ENCODE results near the gene IFTAP.

Gene IFTAP

GRCh38 chr11:36688132-36688531, 93.8 kb downstream of the IFTAP start:
- Histone ChIP-seq H3K4me3 (ENCODE audit: low read length) (no peak overlapping the region), H3K27me3 (ENCODE audit: insufficient read depth, low read length, poor library complexity) (no peaks in the 10 kb centered on the region), H3K27ac (ENCODE audit: low read depth, low read length) (no peak overlapping the region), H3K56ac (ENCODE audit: low read length) (no peak overlapping the region), H3K23ac (ENCODE audit: low read length) (no peak overlapping the region), H2BK15ac (replicated peaks; ENCODE audit: low read depth) (no peak overlapping the region), H3K18ac (ENCODE audit: low read length) (no peak overlapping the region), H3K9ac (ENCODE audit: low read length) (no peak overlapping the region), H3K36me3 (ENCODE audit: control insufficient read depth, insufficient read depth, low read length) (no peaks in the 10 kb centered on the region), H4K5ac (ENCODE audit: low read length) (no peak overlapping the region), H2BK5ac (ENCODE audit: low read length) (no peak overlapping the region), H2AK5ac (ENCODE audit: low read length) (no peak overlapping the region), H3K4me2 (ENCODE audit: low read length) (no peak overlapping the region), H3K79me2 (ENCODE audit: control insufficient read depth, insufficient read depth, low read length) (no peaks in the 10 kb centered on the region), H3K4me1 (ENCODE audit: control insufficient read depth, low read depth, low read length) (no peaks in the 10 kb centered on the region), H3K79me1 (ENCODE audit: low read length) (no peaks in the 10 kb centered on the region), H3K4ac (ENCODE audit: low read depth, low read length) (no peak overlapping the region), H2BK120ac (ENCODE audit: low read depth, low read length) (no peak overlapping the region), H4K8ac (ENCODE audit: low read depth, low read length) (no peak overlapping the region)
- DNase-seq, result no peak
- WGBS (ENCODE audit: extremely low coverage, insufficient coverage, low lambda C conversion rate), result no CpG with 5 or more reads among the region's 2 CpGs

- H3K23ac ChIP-seq (ENCODE audit: low read length), result no peak overlapping the region
- H3K79me2 ChIP-seq (ENCODE audit: control insufficient read depth, insufficient read depth, low read length), result no peaks in the 10 kb centered on the region
- H3K27ac ChIP-seq (ENCODE audit: low read depth, low read length), result no peak overlapping the region
- no peak overlapping the region for H3K18ac ChIP-seq (ENCODE audit: low read length)
- no peaks in the 10 kb centered on the region for H3K79me1 ChIP-seq (ENCODE audit: low read length)
- H3K4ac ChIP-seq (ENCODE audit: low read depth, low read length), result no peak overlapping the region
- H2AK5ac ChIP-seq (ENCODE audit: low read length), result no peak overlapping the region
- no peak overlapping the region for H3K4me3 ChIP-seq (ENCODE audit: low read length)
- H3K9ac ChIP-seq (ENCODE audit: low read length), result no peak overlapping the region
- no peak overlapping the region for H3K4me2 ChIP-seq (ENCODE audit: low read length)
- no peaks in the 10 kb centered on the region for H3K36me3 ChIP-seq (ENCODE audit: control insufficient read depth, insufficient read depth, low read length)
- no peak overlapping the region for H2BK5ac ChIP-seq (ENCODE audit: low read length)
- H4K5ac ChIP-seq (ENCODE audit: low read length), result no peak overlapping the region
- H3K56ac ChIP-seq (ENCODE audit: low read length), result no peak overlapping the region
- no peak overlapping the region for H2BK120ac ChIP-seq (ENCODE audit: low read depth, low read length)
- H4K8ac ChIP-seq (ENCODE audit: low read depth, low read length), result no peak overlapping the region
- H3K27me3 ChIP-seq (ENCODE audit: insufficient read depth, low read length, poor library complexity), result no peaks in the 10 kb centered on the region
- no CpG with 5 or more reads among the region's 7 CpGs for WGBS (ENCODE audit: extremely low coverage, insufficient coverage, low lambda C conversion rate)
- H3K4me1 ChIP-seq (ENCODE audit: control insufficient read depth, low read depth, low read length), result no peaks in the 10 kb centered on the region
- no peak for DNase-seq
- no peak overlapping the region for H2BK15ac ChIP-seq (replicated peaks; ENCODE audit: low read depth)
These were observed 94.4 kb downstream of the IFTAP start for GRCh38 chr11:36688571-36689291.

- Histone ChIP-seq H2AK5ac (ENCODE audit: low read length) (no peak overlapping the region), H3K27me3 (ENCODE audit: insufficient read depth, low read length, poor library complexity) (no peaks in the 10 kb centered on the region), H3K79me1 (ENCODE audit: low read length) (no peaks in the 10 kb centered on the region), H4K5ac (ENCODE audit: low read length) (no peak overlapping the region), H3K4ac (ENCODE audit: low read depth, low read length) (no peak overlapping the region), H2BK5ac (ENCODE audit: low read length) (no peak overlapping the region), H3K36me3 (ENCODE audit: control insufficient read depth, insufficient read depth, low read length) (no peaks in the 10 kb centered on the region), H3K4me3 (ENCODE audit: low read length) (no peak overlapping the region), H3K27ac (ENCODE audit: low read depth, low read length) (no peak overlapping the region), H3K23ac (ENCODE audit: low read length) (no peak overlapping the region), H3K56ac (ENCODE audit: low read length) (no peak overlapping the region), H4K8ac (ENCODE audit: low read depth, low read length) (no peak overlapping the region), H2BK120ac (ENCODE audit: low read depth, low read length) (no peak overlapping the region), H3K4me2 (ENCODE audit: low read length) (no peak overlapping the region), H3K4me1 (ENCODE audit: control insufficient read depth, low read depth, low read length) (no peaks in the 10 kb centered on the region), H3K9ac (ENCODE audit: low read length) (no peak overlapping the region), H3K18ac (ENCODE audit: low read length) (no peak overlapping the region), H2BK15ac (replicated peaks; ENCODE audit: low read depth) (no peak overlapping the region), H3K79me2 (ENCODE audit: control insufficient read depth, insufficient read depth, low read length) (no peaks in the 10 kb centered on the region)
- no peak for DNase-seq
- WGBS (ENCODE audit: extremely low coverage, insufficient coverage, low lambda C conversion rate), result no CpG with 5 or more reads among the region's 4 CpGs
These were observed 95.1 kb downstream of the IFTAP start for GRCh38 chr11:36689442-36689841.

GRCh38 chr11:36692704-36693103, 98.4 kb downstream of the IFTAP start:
- Histone ChIP-seq H3K9ac (ENCODE audit: low read length) (no peak overlapping the region), H3K4me2 (ENCODE audit: low read length) (no peak overlapping the region), H3K56ac (ENCODE audit: low read length) (no peak overlapping the region), H3K4me1 (ENCODE audit: control insufficient read depth, low read depth, low read length) (no peaks in the 10 kb centered on the region), H3K4ac (ENCODE audit: low read depth, low read length) (no peak overlapping the region), H3K4me3 (ENCODE audit: low read length) (no peak overlapping the region), H3K79me2 (ENCODE audit: control insufficient read depth, insufficient read depth, low read length) (no peaks in the 10 kb centered on the region), H4K5ac (ENCODE audit: low read length) (no peak overlapping the region), H3K36me3 (ENCODE audit: control insufficient read depth, insufficient read depth, low read length) (no peaks in the 10 kb centered on the region), H2BK5ac (ENCODE audit: low read length) (no peak overlapping the region), H3K27me3 (ENCODE audit: insufficient read depth, low read length, poor library complexity) (no peaks in the 10 kb centered on the region), H2AK5ac (ENCODE audit: low read length) (no peak overlapping the region), H3K79me1 (ENCODE audit: low read length) (no peaks in the 10 kb centered on the region), H4K8ac (ENCODE audit: low read depth, low read length) (no peak overlapping the region), H3K27ac (ENCODE audit: low read depth, low read length) (no peak overlapping the region), H2BK120ac (ENCODE audit: low read depth, low read length) (no peak overlapping the region), H3K23ac (ENCODE audit: low read length) (no peak overlapping the region), H3K18ac (ENCODE audit: low read length) (no peak overlapping the region), H2BK15ac (replicated peaks; ENCODE audit: low read depth) (no peak overlapping the region)
- no peak for DNase-seq
- WGBS (ENCODE audit: extremely low coverage, insufficient coverage, low lambda C conversion rate), result no CpG with 5 or more reads among the region's 1 CpG

GRCh38 chr11:36693139-36693843, 99.0 kb downstream of the IFTAP start:
- Histone ChIP-seq H2AK5ac (ENCODE audit: low read length) (no peak overlapping the region), H3K9ac (ENCODE audit: low read length) (no peak overlapping the region), H3K27me3 (ENCODE audit: insufficient read depth, low read length, poor library complexity) (no peaks in the 10 kb centered on the region), H3K4me2 (ENCODE audit: low read length) (no peak overlapping the region), H3K18ac (ENCODE audit: low read length) (no peak overlapping the region), H3K4ac (ENCODE audit: low read depth, low read length) (no peak overlapping the region), H3K56ac (ENCODE audit: low read length) (no peak overlapping the region), H4K5ac (ENCODE audit: low read length) (no peak overlapping the region), H3K23ac (ENCODE audit: low read length) (no peak overlapping the region), H2BK120ac (ENCODE audit: low read depth, low read length) (no peak overlapping the region), H4K8ac (ENCODE audit: low read depth, low read length) (no peak overlapping the region), H3K4me1 (ENCODE audit: control insufficient read depth, low read depth, low read length) (no peaks in the 10 kb centered on the region), H3K36me3 (ENCODE audit: control insufficient read depth, insufficient read depth, low read length) (no peaks in the 10 kb centered on the region), H3K79me2 (ENCODE audit: control insufficient read depth, insufficient read depth, low read length) (no peaks in the 10 kb centered on the region), H3K27ac (ENCODE audit: low read depth, low read length) (no peak overlapping the region), H2BK15ac (replicated peaks; ENCODE audit: low read depth) (no peak overlapping the region), H2BK5ac (ENCODE audit: low read length) (no peak overlapping the region), H3K4me3 (ENCODE audit: low read length) (no peak overlapping the region), H3K79me1 (ENCODE audit: low read length) (no peaks in the 10 kb centered on the region)
- WGBS (ENCODE audit: extremely low coverage, insufficient coverage, low lambda C conversion rate), result no CpG with 5 or more reads among the region's 1 CpG
- DNase-seq, result no peak

- no peaks in the 10 kb centered on the region for H3K79me2 ChIP-seq (ENCODE audit: control insufficient read depth, insufficient read depth, low read length)
- H4K8ac ChIP-seq (ENCODE audit: low read depth, low read length), result no peak overlapping the region
- no peak overlapping the region for H3K4me3 ChIP-seq (ENCODE audit: low read length)
- H3K79me1 ChIP-seq (ENCODE audit: low read length), result no peaks in the 10 kb centered on the region
- H2BK5ac ChIP-seq (ENCODE audit: low read length), result no peak overlapping the region
- H2BK120ac ChIP-seq (ENCODE audit: low read depth, low read length), result no peak overlapping the region
- no peak overlapping the region for H3K4me2 ChIP-seq (ENCODE audit: low read length)
- no peaks in the 10 kb centered on the region for H3K27me3 ChIP-seq (ENCODE audit: insufficient read depth, low read length, poor library complexity)
- DNase-seq, result no peak
- no peak overlapping the region for H3K23ac ChIP-seq (ENCODE audit: low read length)
- H3K56ac ChIP-seq (ENCODE audit: low read length), result no peak overlapping the region
- H3K9ac ChIP-seq (ENCODE audit: low read length), result no peak overlapping the region
- H3K4ac ChIP-seq (ENCODE audit: low read depth, low read length), result no peak overlapping the region
- no peak overlapping the region for H2AK5ac ChIP-seq (ENCODE audit: low read length)
- H3K27ac ChIP-seq (ENCODE audit: low read depth, low read length), result no peak overlapping the region
- H3K4me1 ChIP-seq (ENCODE audit: control insufficient read depth, low read depth, low read length), result no peaks in the 10 kb centered on the region
- no peak overlapping the region for H4K5ac ChIP-seq (ENCODE audit: low read length)
- no peak overlapping the region for H2BK15ac ChIP-seq (replicated peaks; ENCODE audit: low read depth)
- H3K18ac ChIP-seq (ENCODE audit: low read length), result no peak overlapping the region
- H3K36me3 ChIP-seq (ENCODE audit: control insufficient read depth, insufficient read depth, low read length), result no peaks in the 10 kb centered on the region
These were observed 100.8 kb downstream of the IFTAP start for GRCh38 chr11:36695111-36695510.

All from mesendoderm (in vitro differentiated cells).